ENCODE measurements around the gene AP2A1.
"Not testable (repeated sequence)": the region's sequence is repeated elsewhere in the genome, so short reads cannot be mapped to it uniquely, and the experiment has no call there.

AP2A1 gene

DNA sequence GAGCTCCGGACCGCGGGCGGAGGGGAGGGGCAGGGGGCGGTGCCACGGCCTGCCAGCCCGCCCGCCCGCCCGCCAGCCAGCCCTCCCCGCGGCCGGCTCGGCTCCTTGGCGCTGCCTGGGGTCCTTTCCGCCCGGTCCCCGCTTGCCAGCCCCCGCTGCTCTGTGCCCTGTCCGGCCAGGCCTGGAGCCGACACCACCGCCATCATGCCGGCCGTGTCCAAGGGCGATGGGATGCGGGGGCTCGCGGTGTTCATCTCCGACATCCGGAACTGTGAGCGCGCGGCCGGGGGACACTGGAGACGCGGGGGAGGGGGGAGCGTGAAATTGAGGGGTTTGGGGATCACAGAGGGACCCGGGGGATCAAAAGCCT lies at the start of gene AP2A1:
Gene AP2A1 (plus strand): TSS at position 72 of the 370 bp plus-strand sequence. CDS start 133 bp downstream, at position 205.
- DNase-seq (ENCODE audit: low read depth): no peak
- H3K4me3 ChIP-seq (ENCODE audit: low read depth, low read length): peak within 1 kb of the TSS; percentile 91
- no peak for TF ChIP-seq CTCF (IDR thresholded peaks at IDR 0.05; ENCODE audit: low read depth, low read length)
- TF ChIP-seq POLR2A (IDR thresholded peaks at IDR 0.05; ENCODE audit: extremely low read depth, insufficient read length): peak; percentile 18
- 0 out of 2 replicates have a peak, but pooled peaks have one; percentile 32 for TF ChIP-seq MYC (IDR thresholded peaks at IDR 0.05; ENCODE audit: low read depth, low read length)
- TF ChIP-seq, protein P1, sequence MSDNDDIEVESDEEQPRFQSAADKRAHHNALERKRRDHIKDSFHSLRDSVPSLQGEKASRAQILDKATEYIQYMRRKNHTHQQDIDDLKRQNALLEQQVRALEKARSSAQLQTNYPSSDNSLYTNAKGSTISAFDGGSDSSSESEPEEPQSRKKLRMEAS (IDR thresholded peaks at IDR 0.05; ENCODE audit: low read depth, low read length): 0 out of 2 replicates have a peak, but pooled peaks have one; percentile 12

DNA sequence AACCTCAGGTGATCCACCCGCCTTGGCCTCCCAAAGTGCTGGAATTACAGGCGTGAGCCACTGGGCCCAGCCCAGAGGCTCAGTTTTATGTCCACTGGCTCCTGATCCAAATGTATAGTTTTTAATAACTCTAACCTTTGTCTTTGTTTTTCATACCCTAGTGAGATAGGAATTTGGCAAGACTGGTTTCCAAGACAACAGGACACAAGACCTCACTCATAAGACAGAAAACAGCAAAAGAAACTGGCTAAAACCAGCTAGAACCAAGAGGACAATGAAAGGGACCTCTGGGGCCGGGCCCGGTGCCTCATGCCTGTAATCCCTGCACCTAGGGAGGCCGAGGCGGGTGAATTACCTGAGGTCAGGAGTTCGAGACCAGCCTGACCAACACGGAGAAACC lies 48.3 kb upstream of the AP2A1 start:
- no peak overlapping the region for H3K4me3 ChIP-seq (ENCODE audit: low read depth, low read length)
- DNase-seq (ENCODE audit: low read depth): no peak
- TF ChIP-seq POLR2A (IDR thresholded peaks at IDR 0.05; ENCODE audit: extremely low read depth, insufficient read length) (no peak), CTCF (IDR thresholded peaks at IDR 0.05; ENCODE audit: low read depth, low read length) (no peak), MYC (IDR thresholded peaks at IDR 0.05; ENCODE audit: low read depth, low read length) (no peak)
- TF ChIP-seq, protein P1 (IDR thresholded peaks at IDR 0.05; ENCODE audit: low read depth, low read length): no peak

DNA sequence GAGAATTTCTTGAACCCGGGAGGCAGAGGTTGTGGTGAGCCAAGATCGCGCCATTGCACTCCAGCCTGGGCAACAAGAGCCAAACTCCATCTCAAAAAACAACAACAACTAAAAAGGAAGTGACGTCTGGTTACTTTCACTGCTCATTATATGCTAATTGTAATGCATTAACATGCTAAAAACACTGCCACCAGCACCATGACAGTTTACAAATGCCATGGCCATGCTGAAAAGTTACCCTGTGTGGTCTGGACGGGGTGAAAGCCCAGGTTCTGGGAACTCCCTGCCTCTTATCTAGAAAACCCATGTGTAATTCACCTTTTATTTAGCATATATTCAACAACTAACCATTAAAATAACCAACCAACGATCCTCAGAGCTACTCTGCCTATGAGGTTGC lies 47.8 kb upstream of the AP2A1 start:
- TF ChIP-seq POLR2A (IDR thresholded peaks at IDR 0.05; ENCODE audit: extremely low read depth, insufficient read length) (no peak), CTCF (IDR thresholded peaks at IDR 0.05; ENCODE audit: low read depth, low read length) (no peak)
- TF ChIP-seq, protein P1 (IDR thresholded peaks at IDR 0.05; ENCODE audit: low read depth, low read length): no peak
- no peak overlapping the region for H3K4me3 ChIP-seq (ENCODE audit: low read depth, low read length)
- DNase-seq (ENCODE audit: low read depth): no peak

DNA sequence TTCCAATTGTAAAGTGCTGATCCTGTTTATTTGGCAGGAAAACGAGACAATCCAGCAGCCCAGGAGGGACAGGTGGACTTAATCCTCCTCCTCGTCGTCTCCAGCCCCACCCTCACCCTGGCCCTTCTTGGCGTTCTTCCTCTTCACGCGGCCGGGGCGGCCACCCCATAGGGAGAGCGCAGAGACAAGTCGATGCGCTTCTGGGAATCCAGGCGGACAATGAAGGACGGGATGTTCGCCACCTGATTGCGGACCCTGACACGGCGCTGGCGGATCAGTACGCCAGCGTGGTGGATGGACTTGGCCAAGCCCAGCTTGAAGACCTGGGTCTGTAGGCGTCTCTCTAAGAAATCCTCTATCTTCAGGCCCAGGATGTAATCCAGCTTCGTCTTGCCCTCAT lies 47.4 kb upstream of the AP2A1 start:
- not testable (repeated sequence) for DNase-seq (ENCODE audit: low read depth); H3K4me3 ChIP-seq (ENCODE audit: low read depth, low read length)

- no peak for DNase-seq (ENCODE audit: low read depth)
- TF ChIP-seq, protein P1 (IDR thresholded peaks at IDR 0.05; ENCODE audit: low read depth, low read length): no peak
- TF ChIP-seq MYC (IDR thresholded peaks at IDR 0.05; ENCODE audit: low read depth, low read length) (no peak), POLR2A (IDR thresholded peaks at IDR 0.05; ENCODE audit: extremely low read depth, insufficient read length) (no peak), CTCF (IDR thresholded peaks at IDR 0.05; ENCODE audit: low read depth, low read length) (no peak)
- H3K4me3 ChIP-seq (ENCODE audit: low read depth, low read length): no peak overlapping the region
Observed at GRCh38 chr19:49727217-49728030, 39.4 kb upstream of the AP2A1 start.

DNA sequence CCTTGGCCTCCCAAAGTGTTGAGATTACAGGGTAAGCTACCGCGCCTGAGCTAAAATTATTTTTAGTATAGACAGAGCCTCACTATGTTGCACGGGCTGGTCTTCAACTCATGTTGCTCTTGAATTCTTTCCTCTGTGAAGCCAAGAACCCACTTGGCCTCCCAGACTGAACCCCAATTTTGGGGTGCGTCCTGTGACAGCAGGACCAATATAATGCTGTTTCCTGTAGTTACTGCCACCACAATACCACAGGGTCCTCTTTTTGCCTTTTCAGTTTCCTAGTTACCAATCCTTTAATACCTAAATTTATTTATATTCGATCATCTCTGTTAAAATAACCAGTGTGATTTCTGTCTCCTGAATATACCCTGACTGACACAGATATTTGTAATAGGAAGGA lies 36.6 kb upstream of the AP2A1 start:
- no peak overlapping the region for H3K4me3 ChIP-seq (ENCODE audit: low read depth, low read length)
- TF ChIP-seq MYC (IDR thresholded peaks at IDR 0.05; ENCODE audit: low read depth, low read length) (no peak), CTCF (IDR thresholded peaks at IDR 0.05; ENCODE audit: low read depth, low read length) (no peak), POLR2A (IDR thresholded peaks at IDR 0.05; ENCODE audit: extremely low read depth, insufficient read length) (no peak)
- TF ChIP-seq, protein P1 (IDR thresholded peaks at IDR 0.05; ENCODE audit: low read depth, low read length): no peak

More for the DNA sequence above, 36.6 kb upstream of the AP2A1 start:
- DNase-seq (ENCODE audit: low read depth): peak; percentile 30

Data from NB4 (cell line).